Calu3 (cell line): ENCODE measurements around the gene FAM13A. TPM values are rescaled to one million over a fixed set of nuclear protein-coding genes. Genes with fewer than 3 reads are reported as not detected.
A peak's percentile ranks its signal among the peaks of the same experiment; 100 is the strongest.

Source experiments
- BruUV-seq: library from RNA; stranded (reverse); fragments of 400-500 nt; replicated peaks from 2 replicates; lab custom pipeline; 2021; lab: Mats Ljungman, UMichigan
- CTCF ChIA-PET: fragments of 300-600 bp; sonication (Branson Sonifier 250); formaldehyde crosslinking; loops from one replicate; lab custom pipeline; 2022; ENCODE audit warnings: antibody characterized with exemption; lab: Charles Lee
- DNase-seq: peaks from one replicate; pipeline ENCODE4 v3.0.0; 2022
- H3K27ac Mint-ChIP-seq: one replicate; pipeline ENCODE4 v1.8.0; 2022; ENCODE audit warnings: mixed read lengths; ENCODE audit not compliant: unreplicated experiment
- H3K27me3 Mint-ChIP-seq: one replicate; pipeline ENCODE4 v1.8.0; 2022; ENCODE audit warnings: mixed read lengths; ENCODE audit not compliant: unreplicated experiment
- H3K36me3 Mint-ChIP-seq: one replicate; pipeline ENCODE4 v1.8.0; 2022; ENCODE audit warnings: mild to moderate bottlenecking, moderate library complexity, mixed read lengths; ENCODE audit not compliant: insufficient read depth, unreplicated experiment
- H3K4me1 Mint-ChIP-seq: one replicate; pipeline ENCODE4 v1.8.0; 2022; ENCODE audit warnings: mild to moderate bottlenecking, low read depth, mixed read lengths; ENCODE audit not compliant: unreplicated experiment
- H3K4me3 Mint-ChIP-seq: one replicate; pipeline ENCODE4 v1.8.0; 2022; ENCODE audit warnings: mild to moderate bottlenecking, low read depth, moderate library complexity, mixed read lengths; ENCODE audit not compliant: unreplicated experiment
- H3K9me3 Mint-ChIP-seq: one replicate; pipeline ENCODE4 v1.8.0; 2022; ENCODE audit warnings: low read depth, mixed read lengths; ENCODE audit not compliant: unreplicated experiment
- CTCF ChIP-seq: fragments of 200-600 bp; IDR thresholded peaks from one replicate; pipeline ENCODE4 v1.8.0; 2022; ENCODE audit warnings: antibody characterized with exemption; ENCODE audit not compliant: unreplicated experiment
- intact Hi-C: fragments of 100-400 bp; cut with micrococcal nuclease; formaldehyde crosslinking; loops from one replicate; pipeline ENCODE4 v1.10.0; 2022; ENCODE audit not compliant: unreplicated experiment
- total RNA-seq: library from RNA; stranded (reverse); gene quantifications from 2 replicates; pipeline ENCODE4 v1.2.3, GENCODE V29; 2022

Gene FAM13A
- total RNA-seq, 1 experiment from 2014 or later: 13.5 TPM

- CTCF ChIA-PET: no interaction called here
- H3K27ac Mint-ChIP-seq: peak overlapping the region; percentile 64
- no TSS peak for BruUV-seq
- intact Hi-C loops: no loop called here
- TF ChIP-seq CTCF: no peak
- H3K36me3 Mint-ChIP-seq: no peaks in the 10 kb centered on the region
- no peaks in the 10 kb centered on the region for H3K9me3 Mint-ChIP-seq
- no peaks in the 10 kb centered on the region for H3K27me3 Mint-ChIP-seq
- DNase-seq: peak; percentile 8
- H3K4me1 Mint-ChIP-seq: peaks cover 28% of the 10 kb centered on the region
- no peak overlapping the region for H3K4me3 Mint-ChIP-seq
Observed at GRCh38 chr4:88967883-88968331, 89.1 kb downstream of the FAM13A start.

- Mint-ChIP-seq H3K9me3 (no peaks in the 10 kb centered on the region), H3K4me1 (peaks cover 36% of the 10 kb centered on the region), H3K27me3 (no peaks in the 10 kb centered on the region), H3K27ac (no peak overlapping the region), H3K36me3 (no peaks in the 10 kb centered on the region), H3K4me3 (no peak overlapping the region)
- no peak for TF ChIP-seq CTCF
- CTCF ChIA-PET: no interaction called here
- DNase-seq: no peak
- no TSS peak for BruUV-seq
- intact Hi-C loops: no loop called here
Observed at GRCh38 chr4:88965053-88965452, 91.9 kb downstream of the FAM13A start.

GRCh38 chr4:88964450-88964849 is 92.5 kb downstream of the FAM13A start:
- Mint-ChIP-seq H3K27ac (no peak overlapping the region), H3K4me3 (no peak overlapping the region), H3K27me3 (no peaks in the 10 kb centered on the region), H3K9me3 (no peaks in the 10 kb centered on the region), H3K36me3 (no peaks in the 10 kb centered on the region), H3K4me1 (peaks cover 32% of the 10 kb centered on the region)
- no peak for DNase-seq
- intact Hi-C loops: no loop called here
- TF ChIP-seq CTCF: no peak
- CTCF ChIA-PET: no interaction called here
- no TSS peak for BruUV-seq

GRCh38 chr4:88963817-88964216 is 93.2 kb downstream of the FAM13A start:
- DNase-seq: no peak
- BruUV-seq: no TSS peak
- no peaks in the 10 kb centered on the region for H3K27me3 Mint-ChIP-seq
- TF ChIP-seq CTCF: no peak
- CTCF ChIA-PET: no interaction called here
- H3K4me3 Mint-ChIP-seq: no peak overlapping the region
- intact Hi-C loops: no loop called here
- no peak overlapping the region for H3K27ac Mint-ChIP-seq
- no peaks in the 10 kb centered on the region for H3K9me3 Mint-ChIP-seq
- H3K36me3 Mint-ChIP-seq: no peaks in the 10 kb centered on the region
- H3K4me1 Mint-ChIP-seq: peaks cover 25% of the 10 kb centered on the region
